GM21381 (cell line): Measurements from ENCODE around the gene EYS.

Experiments used
- ATAC-seq: cut with Tn5 transposase; IDR thresholded peaks from one replicate; pipeline ENCODE4 v1.9.1; 2021; ENCODE audit warnings: mild to moderate bottlenecking, moderate library complexity; ENCODE audit not compliant: unreplicated experiment

EYS gene

DNA sequence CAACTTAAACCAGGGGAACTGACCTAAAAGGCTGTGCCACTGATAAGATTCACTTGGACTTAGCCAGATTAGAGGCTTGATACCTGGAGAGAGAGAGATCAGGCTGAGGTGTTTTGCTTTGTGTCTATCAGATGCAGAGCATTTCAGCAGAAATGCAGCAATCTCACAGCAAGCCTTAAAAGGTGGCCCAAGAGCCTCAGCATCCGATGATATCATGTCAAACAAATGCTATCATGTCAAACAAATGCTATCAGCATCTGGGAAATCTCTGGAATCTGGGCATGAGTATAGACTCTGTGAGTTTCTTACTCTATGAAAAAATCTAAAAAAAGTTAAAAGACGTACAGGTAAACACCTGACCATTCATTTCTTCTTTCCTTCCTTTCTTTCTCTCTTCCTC lies 718.9 kb downstream of the EYS start:
- ATAC-seq: no peak

DNA sequence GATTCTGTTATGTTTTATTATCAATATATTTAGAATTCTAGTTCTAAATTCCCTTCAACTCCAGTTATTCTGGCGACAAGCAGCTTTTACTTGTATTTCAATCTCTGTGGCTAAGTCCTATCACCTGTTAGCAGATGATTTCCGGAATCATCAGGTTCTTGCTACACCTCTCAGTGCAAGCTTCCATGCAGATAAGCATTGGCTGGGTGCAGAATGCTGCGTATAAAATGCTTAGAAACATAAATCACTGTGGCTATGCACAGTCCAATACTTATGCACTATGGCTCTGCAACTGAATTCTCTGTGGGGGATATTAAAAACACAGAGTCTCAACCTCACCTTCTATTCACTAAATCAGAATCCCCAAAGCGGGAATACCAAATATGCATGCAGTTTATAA lies 720.0 kb downstream of the EYS start:
- ATAC-seq: no peak

DNA sequence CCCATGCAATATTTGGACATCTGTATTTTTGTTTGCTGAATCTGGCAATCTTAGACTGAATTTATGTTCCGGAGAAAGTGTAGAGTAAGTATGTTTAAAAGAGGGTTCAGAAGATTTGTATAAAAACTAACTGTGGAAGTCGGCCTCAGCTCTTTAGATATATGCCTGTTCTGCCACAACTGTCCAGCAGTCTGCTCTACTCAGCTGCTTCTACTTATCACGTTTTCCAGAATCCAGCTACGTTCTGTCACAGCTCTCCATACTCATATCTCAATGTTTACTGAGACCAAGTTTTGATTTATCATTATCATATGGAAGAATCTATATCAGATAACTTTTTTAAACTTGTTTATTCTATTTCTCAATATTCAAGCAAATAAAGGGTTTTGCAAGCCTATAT lies 721.3 kb downstream of the EYS start:
- ATAC-seq: no peak

DNA sequence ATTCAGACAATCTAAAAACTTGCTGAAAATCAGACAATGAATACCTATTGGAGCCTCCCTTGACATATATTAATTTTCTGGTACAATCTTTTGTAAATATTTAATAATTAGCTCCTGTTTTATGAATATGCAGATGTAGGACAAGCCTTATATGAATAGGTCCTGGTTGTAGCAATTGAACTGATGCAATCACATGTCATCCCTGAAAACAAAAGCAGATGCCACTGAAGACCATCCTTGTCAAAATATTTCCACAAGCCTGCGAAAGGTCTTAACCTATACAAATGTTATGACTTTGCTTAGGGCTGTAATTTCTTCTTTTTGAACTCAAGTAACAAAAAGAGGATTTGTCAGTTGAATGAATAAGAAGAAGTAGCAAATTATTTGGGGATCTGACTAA lies 722.1 kb downstream of the EYS start:
- no peak for ATAC-seq

DNA sequence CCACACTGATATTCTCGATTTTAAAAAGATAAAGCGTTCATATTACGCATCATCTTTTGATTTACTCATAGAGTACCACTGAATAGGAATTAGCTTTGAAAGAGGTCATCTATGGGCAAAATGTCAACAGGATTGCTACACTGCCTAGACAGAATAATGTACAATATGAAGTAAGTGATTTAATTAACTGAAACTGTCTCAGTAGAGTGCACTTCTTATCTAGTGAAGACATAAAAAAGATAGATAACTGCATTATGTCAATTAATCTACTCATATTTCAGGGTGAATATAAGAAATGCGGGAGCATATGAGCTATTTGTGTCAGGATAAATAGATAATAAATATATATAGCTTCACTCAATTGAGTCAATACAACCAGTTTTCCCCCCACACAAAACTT lies 723.9 kb downstream of the EYS start:
- no peak for ATAC-seq

DNA sequence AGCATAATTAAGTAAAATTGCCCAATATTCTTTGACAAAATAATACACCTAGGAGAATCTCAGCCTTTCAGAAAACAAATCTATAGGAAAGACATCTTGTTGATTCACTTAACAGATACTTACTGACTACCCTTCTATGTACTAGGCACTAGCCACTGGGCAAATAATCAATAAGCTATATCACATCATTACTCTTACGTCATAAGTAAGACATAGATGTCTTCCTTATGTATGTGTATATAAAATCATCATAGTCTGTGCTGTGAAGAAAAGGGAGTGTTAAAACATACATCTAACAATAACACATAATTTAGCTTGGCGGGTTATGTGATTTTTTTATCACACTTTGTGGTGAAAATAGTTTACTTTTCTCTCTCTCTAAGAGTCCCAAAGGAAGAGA lies 733.9 kb downstream of the EYS start:
- ATAC-seq: no peak

DNA sequence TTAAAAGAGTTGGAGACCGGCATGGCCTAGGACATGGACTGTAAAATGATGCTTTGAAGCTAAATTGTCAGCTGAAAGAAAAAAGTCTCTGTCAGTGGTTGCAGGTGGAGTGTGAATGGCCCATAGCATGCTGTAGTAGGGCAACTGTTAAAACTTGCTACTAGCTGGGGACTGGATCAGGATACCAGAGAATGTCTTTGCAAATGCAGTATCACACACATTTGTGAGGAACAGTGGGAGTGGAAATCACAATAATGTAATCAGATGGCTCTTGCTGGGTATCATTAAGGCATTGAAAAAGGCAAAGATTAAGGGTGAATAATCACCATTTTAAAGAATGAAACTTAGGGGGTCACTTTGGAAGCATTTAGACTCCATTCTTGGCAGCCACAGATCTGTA lies 737.9 kb downstream of the EYS start:
- ATAC-seq: no peak

DNA sequence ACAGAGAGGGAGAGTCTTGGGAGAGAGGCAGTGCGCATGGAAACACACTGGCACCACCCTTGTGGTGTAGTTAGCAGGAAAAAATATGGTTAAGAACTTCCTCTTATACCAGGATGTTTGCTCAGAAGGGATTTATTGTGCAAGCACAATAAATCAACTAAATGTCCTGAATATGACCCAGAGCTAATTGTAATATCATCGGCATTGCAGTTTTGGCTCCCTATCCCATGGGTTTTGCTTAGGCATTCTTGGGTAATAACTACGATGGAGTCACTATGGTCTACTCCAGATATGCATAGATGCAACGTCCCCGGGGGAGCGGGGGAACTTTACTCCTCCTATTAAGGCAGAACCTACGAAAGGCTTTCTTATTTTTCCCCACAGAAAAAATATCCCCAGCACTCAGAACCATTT lies 751.6 kb downstream of the EYS start:
- no peak for ATAC-seq

DNA sequence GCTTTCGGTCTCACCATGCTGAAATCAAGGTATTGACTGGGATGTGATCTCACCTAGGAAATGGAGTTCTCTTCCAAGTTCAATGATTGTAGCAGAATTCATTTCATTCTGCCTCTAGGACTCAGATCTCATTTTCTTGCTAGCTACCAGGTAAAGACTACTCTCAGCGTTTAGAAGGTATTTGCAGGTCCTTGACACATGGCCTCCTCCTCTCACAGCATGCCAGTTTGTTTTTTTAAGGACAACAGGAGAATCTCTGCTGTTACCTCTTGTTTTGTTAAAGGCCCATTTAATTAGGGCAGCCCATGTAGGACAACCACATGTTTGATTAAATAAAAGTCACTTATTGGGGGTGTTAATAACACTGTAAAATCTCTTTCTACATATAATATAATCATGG lies 757.8 kb downstream of the EYS start:
- no peak for ATAC-seq

DNA sequence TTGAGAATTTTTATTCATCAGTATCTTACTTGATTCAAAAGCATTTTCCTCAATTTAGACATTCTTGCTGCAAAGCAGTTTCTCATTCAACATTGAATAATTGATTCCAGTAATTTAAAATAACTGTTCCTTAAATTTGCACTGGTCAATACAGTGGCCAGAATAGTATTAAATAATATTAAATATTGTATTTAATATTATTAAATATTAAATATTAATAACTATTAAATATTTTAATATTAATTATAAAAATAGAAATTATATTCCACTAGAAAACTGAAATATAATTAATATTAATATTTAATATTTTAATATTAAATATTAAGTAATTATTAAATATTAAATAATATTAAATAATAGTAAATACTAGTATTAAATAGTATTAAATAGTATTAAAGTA lies 758.8 kb downstream of the EYS start:
- no peak for ATAC-seq

DNA sequence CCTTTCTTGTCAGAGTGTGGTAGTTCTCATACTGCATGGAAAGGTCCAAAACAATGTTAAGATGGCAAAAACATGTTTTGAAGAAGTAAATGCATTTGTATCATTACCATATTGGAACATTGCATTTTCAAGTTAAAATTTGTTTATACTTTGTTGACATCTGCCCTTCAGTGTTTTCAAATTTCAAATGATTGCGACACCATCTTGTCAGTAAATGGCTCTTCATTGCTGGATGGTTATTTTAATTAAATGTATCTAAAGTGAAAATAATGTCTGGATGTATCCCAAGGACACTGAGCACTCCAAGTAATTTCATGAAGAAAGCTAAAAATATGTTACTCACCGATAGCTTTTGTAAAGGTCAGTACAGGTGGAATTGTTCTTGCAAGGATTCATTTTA lies 761.6 kb downstream of the EYS start:
- no peak for ATAC-seq

DNA sequence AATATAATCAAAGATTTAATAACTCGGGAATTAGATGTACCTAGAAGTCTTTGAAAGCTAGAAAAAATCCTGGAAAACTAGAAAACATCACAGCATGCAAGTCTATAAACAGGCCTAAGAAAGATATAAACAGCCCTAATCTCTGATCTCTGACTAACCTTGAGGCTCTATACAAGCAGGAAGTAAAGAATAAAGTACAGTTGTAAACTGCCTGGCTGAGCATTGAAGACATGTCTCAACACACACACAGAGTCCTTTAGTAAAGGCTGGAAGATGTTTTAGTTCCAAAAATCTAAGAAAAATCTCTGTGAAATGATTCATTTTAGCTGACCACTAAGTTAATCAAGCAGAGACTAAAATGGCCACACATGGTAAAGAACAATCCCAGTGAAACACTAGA lies 774.5 kb downstream of the EYS start:
- no peak for ATAC-seq

DNA sequence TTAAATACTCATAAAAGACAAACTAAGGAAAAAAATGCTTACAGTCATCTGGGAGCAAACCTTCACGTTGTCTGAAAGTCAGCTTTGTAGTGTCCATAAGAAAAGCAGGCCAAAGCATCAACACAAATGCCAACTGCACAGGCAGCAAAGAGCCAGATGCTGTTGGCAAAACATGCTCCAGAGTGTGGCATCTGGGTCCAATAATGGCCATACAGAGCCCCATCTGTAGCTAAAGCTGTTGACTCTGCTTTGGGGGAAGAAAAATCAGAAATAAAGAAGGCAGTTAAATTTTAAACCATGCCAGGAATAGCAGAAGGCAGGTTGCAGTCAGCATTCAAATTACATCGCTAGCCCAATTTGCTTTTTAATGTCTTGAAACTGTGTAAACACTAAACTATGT lies 776.3 kb downstream of the EYS start:
- no peak for ATAC-seq

DNA sequence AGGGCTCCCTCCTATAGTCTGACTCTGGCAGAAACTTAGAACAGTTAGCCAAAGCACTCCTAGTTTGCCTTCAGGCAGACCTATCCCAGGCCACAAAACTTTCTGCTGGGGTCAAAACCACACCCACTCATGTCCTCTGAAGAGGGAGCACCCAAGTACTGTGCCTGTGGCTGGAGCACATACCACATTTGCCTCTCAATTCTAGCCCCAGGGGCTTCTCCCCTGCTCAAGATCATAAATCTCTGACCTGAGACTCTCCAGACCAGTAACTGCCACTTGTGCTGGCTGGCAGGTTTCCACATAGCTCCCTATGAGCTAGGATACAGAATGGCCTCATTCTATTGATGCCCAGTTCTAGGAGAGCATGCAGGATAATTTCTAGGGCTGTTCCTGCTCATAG lies 781.0 kb downstream of the EYS start:
- no peak for ATAC-seq

DNA sequence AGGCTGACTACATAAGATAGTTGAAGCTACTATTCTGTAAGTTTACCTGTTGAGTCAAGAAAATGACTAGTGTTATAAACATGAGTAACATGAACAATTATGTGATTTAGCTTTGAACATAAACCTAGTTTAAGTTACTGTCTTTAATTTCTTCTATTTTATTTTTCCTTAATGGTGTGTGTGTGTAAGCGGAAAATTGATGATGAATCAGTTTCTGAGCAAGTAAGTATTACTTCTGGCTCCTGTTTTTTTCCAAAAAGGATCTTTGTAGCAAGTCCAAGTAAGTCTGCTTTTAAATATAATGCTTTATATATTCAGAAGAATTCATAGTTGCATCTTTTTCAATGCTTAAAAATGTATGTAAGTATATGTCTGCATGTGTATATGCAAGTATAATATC lies 786.8 kb downstream of the EYS start:
- ATAC-seq: no peak

DNA sequence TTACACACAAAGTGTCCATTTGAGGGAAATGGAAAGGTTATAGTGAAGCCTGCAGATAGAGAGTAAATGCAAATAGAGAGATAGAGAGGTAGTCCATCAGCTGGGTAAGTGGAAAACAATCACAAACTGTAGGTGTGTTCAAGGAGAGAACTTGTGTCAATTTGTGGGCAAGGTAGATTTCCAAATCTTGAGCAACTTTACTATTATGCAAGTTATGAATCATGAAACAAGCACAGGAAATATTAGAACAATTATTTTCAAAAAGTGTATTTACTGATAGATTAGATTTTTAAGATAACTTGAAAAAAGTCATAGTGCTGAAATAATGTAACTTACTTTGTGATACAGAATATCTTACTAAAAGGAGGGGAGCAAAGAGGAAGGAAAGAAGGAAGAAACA lies 792.9 kb downstream of the EYS start:
- ATAC-seq: no peak

DNA sequence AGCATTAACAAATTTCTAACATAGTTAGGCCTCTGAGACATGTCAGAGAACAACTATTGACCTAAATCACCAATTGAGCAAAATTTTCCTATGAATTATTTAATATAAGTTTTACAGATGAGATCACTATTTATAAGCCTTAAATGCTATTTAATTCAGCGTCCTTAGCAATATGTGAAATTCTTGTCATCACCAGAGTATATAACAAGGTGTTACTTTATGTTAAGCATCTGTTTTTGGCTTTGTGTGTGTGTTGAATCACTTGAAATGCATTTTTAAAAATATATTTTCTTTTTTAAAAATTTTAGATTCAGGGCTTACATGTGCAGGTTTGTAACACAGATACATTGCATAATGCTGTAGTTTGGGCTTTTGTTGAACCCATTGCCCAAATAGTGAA lies 794.1 kb downstream of the EYS start:
- ATAC-seq: no peak

DNA sequence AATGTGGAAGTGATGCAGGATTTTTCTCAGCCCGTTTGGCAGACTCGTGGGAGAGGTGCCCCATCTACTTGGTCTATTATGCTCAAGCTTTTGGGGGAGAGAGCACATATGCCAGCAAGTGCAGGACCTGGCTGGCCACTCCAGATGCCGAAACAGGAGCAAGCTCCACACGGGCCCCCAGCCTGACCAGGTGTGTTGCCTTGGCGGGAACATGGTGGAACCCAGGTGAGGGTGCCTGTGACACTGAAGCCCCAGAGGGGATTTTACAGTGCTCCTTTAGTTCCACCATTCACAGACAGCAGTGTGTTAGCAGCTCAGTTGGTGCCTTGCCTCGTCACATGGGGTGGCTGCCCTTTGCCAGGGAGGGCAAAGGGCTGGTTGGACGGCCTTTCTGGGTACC lies 798.9 kb downstream of the EYS start:
- no peak for ATAC-seq

DNA sequence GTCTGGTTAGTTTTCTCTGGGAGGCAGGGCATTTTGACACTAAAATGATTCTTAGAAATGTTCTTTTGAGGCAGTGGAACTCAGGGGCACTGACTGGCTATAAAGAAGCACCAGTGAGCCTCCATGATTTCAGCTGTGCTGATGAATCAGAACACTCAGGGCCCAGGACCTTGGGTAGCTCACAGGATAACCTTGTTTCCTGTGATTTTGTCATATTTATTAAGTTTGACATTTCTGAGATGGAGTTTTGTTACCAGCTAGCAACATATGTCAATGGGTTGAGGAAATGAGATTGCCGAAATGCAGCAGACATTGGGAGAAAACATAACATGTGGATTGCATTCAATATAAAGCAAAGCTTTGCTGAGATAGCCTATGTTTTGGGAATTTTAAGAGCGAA lies 802.4 kb downstream of the EYS start:
- ATAC-seq: no peak

DNA sequence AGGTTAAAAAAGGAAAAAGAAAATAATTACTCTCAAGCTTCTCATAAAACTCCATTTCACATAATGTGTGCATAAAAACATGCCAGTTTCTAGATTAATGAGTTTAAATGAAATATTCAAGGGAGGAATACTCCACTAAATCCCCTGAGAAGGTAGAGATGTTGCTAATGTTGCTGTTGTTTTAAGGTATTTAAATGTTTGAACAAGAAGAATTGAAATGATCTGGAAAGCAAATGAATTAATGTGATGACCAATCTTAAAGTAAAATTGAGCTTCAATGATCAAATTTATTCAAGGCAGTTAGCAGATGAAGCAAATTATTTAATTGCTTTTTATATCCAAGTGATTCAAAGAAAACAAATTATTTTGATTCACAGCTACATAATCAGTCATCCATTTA lies 804.4 kb downstream of the EYS start:
- ATAC-seq: no peak

DNA sequence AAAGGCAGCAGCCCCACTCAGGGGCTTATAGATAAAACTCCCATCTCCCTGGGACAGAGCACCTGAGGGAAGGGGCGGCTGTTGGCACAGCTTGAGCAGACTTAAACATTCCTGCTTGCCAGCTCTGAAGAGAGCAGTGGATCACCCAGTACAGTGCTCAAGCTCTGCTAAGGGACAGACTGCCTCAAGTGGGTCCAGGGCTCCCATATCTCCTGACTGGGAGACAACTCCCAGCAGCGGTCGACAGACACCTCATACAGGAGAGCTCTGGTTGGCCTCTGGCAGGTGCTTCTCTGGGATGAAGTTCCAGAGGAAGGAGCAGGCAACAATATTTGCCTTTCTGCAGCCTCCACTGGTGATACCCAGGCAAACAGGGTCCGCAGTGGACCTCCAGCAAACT lies 810.1 kb downstream of the EYS start:
- no peak for ATAC-seq

DNA sequence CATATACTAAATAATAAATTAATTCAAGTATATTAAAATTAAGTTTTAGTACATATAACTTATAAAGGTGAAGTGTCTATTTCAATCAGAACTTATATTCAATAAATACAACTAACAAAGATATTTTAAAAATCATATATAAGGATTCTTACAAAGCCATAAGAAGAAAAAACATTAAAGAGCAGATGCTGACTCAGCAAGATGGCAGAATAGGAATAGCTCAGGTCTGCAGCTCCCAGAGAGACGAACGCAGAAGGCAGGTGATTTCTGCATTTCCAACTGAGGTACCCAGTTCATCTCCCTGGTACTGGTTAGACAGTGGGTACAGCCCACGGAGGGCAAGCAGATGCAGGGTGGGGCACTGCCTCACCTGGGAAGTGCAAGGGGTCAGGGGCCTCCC lies 811.1 kb downstream of the EYS start:
- ATAC-seq: no peak

DNA sequence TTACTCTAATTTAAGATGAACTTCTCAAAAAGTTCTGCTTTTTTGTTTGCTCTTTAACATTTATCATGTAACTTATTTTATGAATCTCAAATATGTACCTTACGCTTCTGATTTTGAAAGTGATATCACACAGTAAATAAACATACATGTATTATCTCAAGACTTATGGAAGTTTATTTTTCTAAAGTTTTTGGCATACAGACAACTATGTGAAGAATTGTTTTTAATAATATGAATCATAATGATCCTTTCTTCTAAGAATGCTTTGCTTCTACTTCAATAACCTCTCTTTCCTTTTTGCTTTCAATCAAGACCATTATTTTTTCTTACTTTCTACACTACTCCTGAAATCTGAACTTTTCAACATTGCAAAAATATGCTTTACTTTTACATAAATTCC lies 816.4 kb downstream of the EYS start:
- ATAC-seq: no peak

DNA sequence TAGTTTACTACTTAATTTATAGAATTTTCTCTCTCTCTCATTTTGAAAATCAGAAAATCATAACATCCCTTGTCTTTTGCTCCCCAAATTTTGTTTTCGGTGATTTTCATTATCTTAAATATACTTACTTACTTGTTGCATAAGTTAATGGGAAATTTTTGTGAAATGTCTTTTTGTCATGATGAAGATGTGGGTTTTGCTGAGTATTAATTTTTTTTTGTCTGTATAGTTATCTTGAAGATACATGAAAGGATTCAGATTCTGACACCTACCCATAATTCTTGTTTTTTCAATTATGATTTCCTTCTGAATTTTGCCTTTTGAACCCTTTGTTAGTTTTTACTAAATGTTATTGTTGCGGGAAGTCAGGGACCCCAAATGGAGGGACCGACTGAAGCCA lies 817.9 kb downstream of the EYS start:
- ATAC-seq: no peak
